Adrenal gland (tissue), 5 donors: ENCODE results near the gene SDR42E2.

Experiments used
- CTCF ChIP-seq, 6 experiments: fragments of 450-650 bp in 4 of 6; fragments of 200-600 bp in 2 of 6; sonication (generic) in 1 of 6; IDR thresholded peaks; 1 replicate in 5 of 6; 2 replicates in 1 of 6; pipeline versions ENCODE4 v1.5.1 to v1.8.0; 2016 to 2021; ENCODE audit warnings: antibody characterized with exemption in 6 of 6, mild to moderate bottlenecking in 2 of 6, moderate library complexity in 1 of 6
- POLR2A ChIP-seq, 2 donors: fragments of 450-650 bp; IDR thresholded peaks; one replicate each; pipeline ENCODE4 v1.6.1; 2017; ENCODE audit warnings: antibody characterized with exemption in 2 of 2, mild to moderate bottlenecking in 2 of 2, moderate library complexity in 1 of 2
- donor health status: DM: no; HTN: no; CAD: no.

DNA sequence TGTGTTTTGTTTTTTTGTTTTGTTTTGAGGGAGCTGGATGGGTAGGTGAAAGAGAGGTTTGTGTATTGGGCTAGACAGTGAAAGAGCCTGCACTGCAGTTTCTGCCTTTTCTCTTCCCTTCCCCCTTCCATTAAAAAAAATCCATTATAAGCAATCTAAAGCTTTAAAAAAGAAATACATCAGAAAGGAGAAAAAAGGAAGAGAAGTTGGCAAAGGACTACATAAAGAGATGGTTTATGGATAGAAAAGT, 33.1 kb downstream of the SDR42E2 start:
- TF ChIP-seq CTCF (IDR thresholded peaks at IDR 0.05) = no peak
- TF ChIP-seq POLR2A (IDR thresholded peaks at IDR 0.05) = no peak
